ENCODE measurements around the gene WWTR1.
A peak's percentile ranks its signal among the peaks of the same experiment; 100 is the strongest.

WWTR1 gene

DNA sequence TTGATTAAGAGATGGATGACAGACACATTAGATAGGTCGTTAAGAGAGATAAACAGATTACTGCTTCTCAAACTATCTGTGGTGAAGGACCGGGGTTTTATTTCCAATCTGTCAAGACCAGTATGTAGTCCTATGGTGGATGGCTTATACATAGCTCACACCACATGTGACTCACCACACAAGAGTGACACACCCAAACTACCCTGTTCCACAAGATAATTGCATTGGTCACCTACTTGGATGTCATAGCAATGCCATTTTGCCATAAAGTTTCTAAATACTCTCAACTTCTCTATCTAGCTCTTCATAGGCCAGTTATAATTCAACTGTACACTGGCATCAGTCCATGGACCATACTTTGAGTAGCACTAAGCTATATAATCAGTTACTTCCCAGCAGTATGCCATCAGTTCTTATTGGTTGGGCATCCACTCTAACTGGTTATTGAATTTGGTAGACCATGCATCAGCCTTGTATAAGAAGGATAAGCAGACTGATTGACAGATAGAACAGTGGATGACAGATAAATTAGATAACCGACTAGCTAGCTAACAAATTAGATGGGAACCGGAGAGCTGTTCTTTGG lies 11.6 kb downstream of the WWTR1 start:
- Histone ChIP-seq H3K36me3 (replicated peaks) (peaks cover 31% of the 10 kb centered on the region), H3K4me3 (ENCODE audit: low read depth, low read length) (no peak overlapping the region), H3K27ac (no peak overlapping the region), H3K27me3 (replicated peaks) (no peaks in the 10 kb centered on the region)
- in situ Hi-C loops (cut with HindIII; ENCODE audit: low pct_ligation_motif_present, low sequenced_read_pairs) = no loop called here
- peak; percentile 63 for DNase-seq
- TF ChIP-seq, protein P1, sequence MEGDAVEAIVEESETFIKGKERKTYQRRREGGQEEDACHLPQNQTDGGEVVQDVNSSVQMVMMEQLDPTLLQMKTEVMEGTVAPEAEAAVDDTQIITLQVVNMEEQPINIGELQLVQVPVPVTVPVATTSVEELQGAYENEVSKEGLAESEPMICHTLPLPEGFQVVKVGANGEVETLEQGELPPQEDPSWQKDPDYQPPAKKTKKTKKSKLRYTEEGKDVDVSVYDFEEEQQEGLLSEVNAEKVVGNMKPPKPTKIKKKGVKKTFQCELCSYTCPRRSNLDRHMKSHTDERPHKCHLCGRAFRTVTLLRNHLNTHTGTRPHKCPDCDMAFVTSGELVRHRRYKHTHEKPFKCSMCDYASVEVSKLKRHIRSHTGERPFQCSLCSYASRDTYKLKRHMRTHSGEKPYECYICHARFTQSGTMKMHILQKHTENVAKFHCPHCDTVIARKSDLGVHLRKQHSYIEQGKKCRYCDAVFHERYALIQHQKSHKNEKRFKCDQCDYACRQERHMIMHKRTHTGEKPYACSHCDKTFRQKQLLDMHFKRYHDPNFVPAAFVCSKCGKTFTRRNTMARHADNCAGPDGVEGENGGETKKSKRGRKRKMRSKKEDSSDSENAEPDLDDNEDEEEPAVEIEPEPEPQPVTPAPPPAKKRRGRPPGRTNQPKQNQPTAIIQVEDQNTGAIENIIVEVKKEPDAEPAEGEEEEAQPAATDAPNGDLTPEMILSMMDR (IDR thresholded peaks at IDR 0.05; ENCODE audit: low read depth, low read length, missing control alignments) = no peak

DNA sequence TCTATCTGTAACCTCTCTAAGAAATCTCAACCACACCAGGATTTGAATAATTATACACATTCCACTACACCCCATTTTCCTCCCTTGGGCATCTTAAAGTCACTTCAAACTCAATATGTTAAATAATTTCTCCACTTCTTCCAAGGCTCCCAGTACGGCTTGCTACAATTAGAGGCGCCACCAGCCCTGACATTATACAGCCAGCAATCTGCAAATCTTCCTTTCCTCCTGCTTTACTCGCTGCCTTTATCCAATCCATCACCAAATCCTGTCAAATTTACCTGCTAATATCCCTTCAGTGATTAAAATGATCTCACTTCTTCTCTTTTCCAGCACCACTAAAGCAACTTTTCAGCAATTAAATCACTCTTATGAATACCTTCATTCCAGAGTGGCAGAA lies 13.9 kb downstream of the WWTR1 start:
- in situ Hi-C loops (cut with HindIII; ENCODE audit: low pct_ligation_motif_present, low sequenced_read_pairs) = no loop called here
- TF ChIP-seq, protein P1 (IDR thresholded peaks at IDR 0.05; ENCODE audit: low read depth, low read length, missing control alignments) = no peak
- no peak overlapping the region for H3K27ac ChIP-seq
- DNase-seq = no peak
- H3K36me3 ChIP-seq (replicated peaks) = peaks cover 12% of the 10 kb centered on the region
- H3K4me3 ChIP-seq (ENCODE audit: low read depth, low read length) = no peak overlapping the region
- no peaks in the 10 kb centered on the region for H3K27me3 ChIP-seq (replicated peaks)

DNA sequence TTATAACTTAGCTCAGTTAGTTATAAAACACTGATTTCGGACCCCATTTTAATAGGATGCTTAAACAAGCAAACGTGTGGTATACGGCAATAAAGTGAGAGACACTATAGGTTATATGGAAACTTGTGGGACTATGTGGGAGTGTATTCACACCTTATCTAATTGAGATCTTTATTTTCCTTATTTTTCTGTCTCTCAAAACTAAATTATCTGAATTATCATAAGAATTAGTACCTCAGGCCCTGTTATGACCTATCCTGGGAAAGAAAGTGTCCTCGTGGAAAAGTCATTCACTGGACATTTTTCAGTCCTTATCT lies 14.4 kb downstream of the WWTR1 start:
- TF ChIP-seq, protein P1 (IDR thresholded peaks at IDR 0.05; ENCODE audit: low read depth, low read length, missing control alignments) = no peak
- no peak overlapping the region for H3K27ac ChIP-seq
- peaks cover 9% of the 10 kb centered on the region for H3K36me3 ChIP-seq (replicated peaks)
- in situ Hi-C loops (cut with HindIII; ENCODE audit: low pct_ligation_motif_present, low sequenced_read_pairs) = no loop called here
- H3K4me3 ChIP-seq (ENCODE audit: low read depth, low read length) = no peak overlapping the region
- H3K27me3 ChIP-seq (replicated peaks) = no peaks in the 10 kb centered on the region
- DNase-seq = no peak

DNA sequence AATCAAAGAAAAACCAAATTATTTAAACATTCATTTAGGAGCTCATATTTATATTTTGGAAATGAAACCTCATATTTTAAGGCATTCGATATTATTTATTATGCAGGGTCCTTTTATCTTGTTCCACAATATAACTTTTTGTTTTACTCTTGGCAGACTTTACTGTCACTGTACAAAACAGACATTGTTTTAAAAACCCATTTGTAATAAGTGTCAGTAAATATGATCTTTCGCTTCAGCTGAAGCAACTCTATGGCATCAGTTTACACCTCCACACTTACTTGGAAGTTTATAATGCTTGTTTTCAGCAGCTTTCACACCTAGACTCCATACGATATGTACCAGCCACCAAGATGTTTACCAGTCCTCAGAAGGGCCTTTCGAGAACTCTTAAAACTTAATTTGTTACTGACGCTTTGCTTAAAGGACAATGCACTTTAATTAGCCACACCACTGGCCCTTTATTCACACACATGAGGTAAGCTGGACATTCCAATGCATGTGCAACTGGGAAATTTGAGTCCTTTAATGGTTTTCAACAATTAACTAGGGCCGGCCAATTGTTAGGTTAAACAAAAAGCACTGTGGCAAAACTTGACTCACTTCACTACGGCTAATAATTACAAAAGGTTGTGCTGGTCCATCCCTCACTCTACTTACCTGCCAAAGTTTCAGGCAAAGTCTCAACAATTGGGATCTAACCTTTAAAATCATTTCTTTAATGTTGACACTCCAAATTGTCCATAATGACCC lies 16.7 kb downstream of the WWTR1 start:
- TF ChIP-seq, protein P1 (IDR thresholded peaks at IDR 0.05; ENCODE audit: low read depth, low read length, missing control alignments) = no peak
- no peaks in the 10 kb centered on the region for H3K36me3 ChIP-seq (replicated peaks)
- no peaks in the 10 kb centered on the region for H3K27me3 ChIP-seq (replicated peaks)
- no peak overlapping the region for H3K4me3 ChIP-seq (ENCODE audit: low read depth, low read length)
- H3K27ac ChIP-seq = no peak overlapping the region
- in situ Hi-C loops (cut with HindIII; ENCODE audit: low pct_ligation_motif_present, low sequenced_read_pairs) = no loop called here
- DNase-seq = no peak

DNA sequence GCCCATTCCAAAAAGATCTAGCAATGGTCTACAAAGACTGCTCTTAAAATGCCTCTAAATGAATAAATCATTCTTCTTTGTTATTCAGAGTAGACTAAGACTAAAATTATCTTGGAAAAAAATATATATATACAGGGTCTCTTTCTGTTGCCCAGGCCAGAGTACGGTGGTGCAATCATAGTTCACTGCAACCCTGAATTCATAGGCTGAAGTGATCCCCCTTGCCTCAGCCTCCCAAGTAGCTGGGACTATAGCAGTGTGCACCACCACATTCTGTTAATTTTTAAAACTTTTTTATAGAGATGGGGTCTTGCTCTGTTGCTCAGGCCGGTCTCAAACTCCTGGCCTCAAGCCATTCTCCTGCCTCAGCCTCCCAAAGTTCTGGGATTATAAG lies 18.7 kb downstream of the WWTR1 start:
- DNase-seq = no peak
- Histone ChIP-seq H3K27me3 (replicated peaks) (no peaks in the 10 kb centered on the region), H3K4me3 (ENCODE audit: low read depth, low read length) (peak overlapping the region; percentile 12), H3K27ac (peak overlapping the region; percentile 0), H3K36me3 (replicated peaks) (no peaks in the 10 kb centered on the region)
- TF ChIP-seq, protein P1 (IDR thresholded peaks at IDR 0.05; ENCODE audit: low read depth, low read length, missing control alignments) = no peak
- in situ Hi-C loops (cut with HindIII; ENCODE audit: low pct_ligation_motif_present, low sequenced_read_pairs) = no loop called here

Data from brain microvascular endothelial cell (primary cell).